Upper lobe of left lung (tissue), 4 donors: ENCODE measurements around the gene CNDP1.

Experiments used
- CTCF ChIP-seq, 6 experiments: fragments of 450-650 bp in 4 of 6; fragments of 200-600 bp in 2 of 6; sonication (generic) in 2 of 6; IDR thresholded peaks; one replicate each; pipeline ENCODE4 v1.5.1; 2016 to 2019; ENCODE audit warnings: antibody characterized with exemption in 6 of 6
- POLR2A ChIP-seq, 4 donors: fragments of 450-650 bp; IDR thresholded peaks; one replicate each; pipeline ENCODE4 v1.5.1; 2016 to 2017; ENCODE audit warnings: antibody characterized with exemption in 4 of 4, mild to moderate bottlenecking in 2 of 4

GRCh38 chr18:74492259-74492658 lies 42.0 kb upstream of the CNDP1 start:
- TF ChIP-seq CTCF (IDR thresholded peaks at IDR 0.05) = no peak
- TF ChIP-seq POLR2A (IDR thresholded peaks at IDR 0.05) = no peak
